ENCODE measurements around the gene CCSER2. TPM values are rescaled to one million over a fixed set of nuclear protein-coding genes. Genes with fewer than 3 reads are reported as not detected.

Gene CCSER2
- total RNA-seq, 1 experiment from 2014 or later = 23.1 TPM

DNA sequence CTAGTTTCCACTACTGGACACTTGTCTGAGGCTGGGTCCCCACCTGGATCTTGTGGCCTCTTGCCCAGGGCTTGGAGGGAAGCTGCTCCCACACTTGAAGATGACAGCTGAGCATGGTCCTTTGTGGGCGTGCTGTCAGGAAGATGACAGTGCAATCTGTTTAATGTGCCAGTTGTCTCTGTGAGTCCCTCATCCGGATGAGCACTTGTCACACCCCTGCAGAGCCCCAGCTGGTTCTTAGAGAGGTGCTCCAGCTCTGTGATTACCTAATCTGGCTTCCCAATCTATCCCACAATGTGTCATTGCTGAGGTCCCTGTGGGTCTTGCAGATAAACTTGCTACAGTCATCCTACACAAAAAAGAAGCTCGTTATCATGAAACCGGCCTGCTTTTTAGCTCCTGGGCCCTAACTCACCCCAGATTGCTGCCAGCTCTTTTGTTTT, 34.8 kb upstream of the CCSER2 start:
- Mint-ChIP-seq H3K4me3 (ENCODE audit: unreplicated experiment) (no peak overlapping the region), H3K27me3 (ENCODE audit: insufficient read depth, unreplicated experiment) (no peaks in the 10 kb centered on the region), H3K4me1 (ENCODE audit: low read depth, unreplicated experiment) (no peaks in the 10 kb centered on the region), H3K36me3 (ENCODE audit: insufficient read depth, unreplicated experiment) (no peaks in the 10 kb centered on the region), H3K9me3 (ENCODE audit: unreplicated experiment) (no peaks in the 10 kb centered on the region), H3K27ac (ENCODE audit: unreplicated experiment) (no peak overlapping the region)
- H3K27me3 ChIP-seq (replicated peaks; ENCODE audit: control insufficient read depth, insufficient read depth, low read length) = 0 out of 2 replicates have a peak, but pooled peaks cover under 1% of the 10 kb centered on the region
- ChIA-PET POLR2A (no interaction called here), CTCF (interaction anchor here (0.6 kb wide), 1 partner anchor 23 kb away, joined by 3 read pairs; no protein-coding TSS in a partner anchor)
- no peak for TF ChIP-seq CTCF (IDR thresholded peaks at IDR 0.05; ENCODE audit: insufficient read depth in 1 of 2, low read depth in 1 of 2, low read length in 1 of 2, severe bottlenecking in 1 of 2, unreplicated experiment in 1 of 2)
- H3K4me3 ChIP-seq (ENCODE audit: low read depth, low read length) = no peak overlapping the region
- no peaks in the 10 kb centered on the region for H3K36me3 ChIP-seq (ENCODE audit: control insufficient read depth, insufficient read depth, low read length)
- H3K4me1 ChIP-seq = no peaks in the 10 kb centered on the region
- no peak for DNase-seq
- BruUV-seq (replicated peaks) = no TSS peak
- H3K9me3 ChIP-seq = no peaks in the 10 kb centered on the region
- intact Hi-C loops (cut with micrococcal nuclease; ENCODE audit: unreplicated experiment) = no loop called here

GRCh38 chr10:84294766-84295447, 33.5 kb upstream of the CCSER2 start:
- no peaks in the 10 kb centered on the region for H3K4me1 ChIP-seq
- no peaks in the 10 kb centered on the region for H3K4me1 Mint-ChIP-seq (ENCODE audit: low read depth, unreplicated experiment)
- no peak overlapping the region for H3K4me3 Mint-ChIP-seq (ENCODE audit: unreplicated experiment)
- H3K9me3 Mint-ChIP-seq (ENCODE audit: unreplicated experiment) = no peaks in the 10 kb centered on the region
- no peak overlapping the region for H3K27ac Mint-ChIP-seq (ENCODE audit: unreplicated experiment)
- ChIA-PET POLR2A (no interaction called here), CTCF (no interaction called here)
- DNase-seq = no peak
- H3K27me3 Mint-ChIP-seq (ENCODE audit: insufficient read depth, unreplicated experiment) = no peaks in the 10 kb centered on the region
- H3K36me3 ChIP-seq (ENCODE audit: control insufficient read depth, insufficient read depth, low read length) = no peaks in the 10 kb centered on the region
- no peaks in the 10 kb centered on the region for H3K9me3 ChIP-seq
- no peak for TF ChIP-seq CTCF (IDR thresholded peaks at IDR 0.05; ENCODE audit: insufficient read depth in 1 of 2, low read depth in 1 of 2, low read length in 1 of 2, severe bottlenecking in 1 of 2, unreplicated experiment in 1 of 2)
- intact Hi-C loops (cut with micrococcal nuclease; ENCODE audit: unreplicated experiment) = no loop called here
- H3K27me3 ChIP-seq (replicated peaks; ENCODE audit: control insufficient read depth, insufficient read depth, low read length) = 0 out of 2 replicates have a peak, but pooled peaks cover 1% of the 10 kb centered on the region
- BruUV-seq (replicated peaks) = no TSS peak
- H3K36me3 Mint-ChIP-seq (ENCODE audit: insufficient read depth, unreplicated experiment) = no peaks in the 10 kb centered on the region
- no peak overlapping the region for H3K4me3 ChIP-seq (ENCODE audit: low read depth, low read length)

DNA sequence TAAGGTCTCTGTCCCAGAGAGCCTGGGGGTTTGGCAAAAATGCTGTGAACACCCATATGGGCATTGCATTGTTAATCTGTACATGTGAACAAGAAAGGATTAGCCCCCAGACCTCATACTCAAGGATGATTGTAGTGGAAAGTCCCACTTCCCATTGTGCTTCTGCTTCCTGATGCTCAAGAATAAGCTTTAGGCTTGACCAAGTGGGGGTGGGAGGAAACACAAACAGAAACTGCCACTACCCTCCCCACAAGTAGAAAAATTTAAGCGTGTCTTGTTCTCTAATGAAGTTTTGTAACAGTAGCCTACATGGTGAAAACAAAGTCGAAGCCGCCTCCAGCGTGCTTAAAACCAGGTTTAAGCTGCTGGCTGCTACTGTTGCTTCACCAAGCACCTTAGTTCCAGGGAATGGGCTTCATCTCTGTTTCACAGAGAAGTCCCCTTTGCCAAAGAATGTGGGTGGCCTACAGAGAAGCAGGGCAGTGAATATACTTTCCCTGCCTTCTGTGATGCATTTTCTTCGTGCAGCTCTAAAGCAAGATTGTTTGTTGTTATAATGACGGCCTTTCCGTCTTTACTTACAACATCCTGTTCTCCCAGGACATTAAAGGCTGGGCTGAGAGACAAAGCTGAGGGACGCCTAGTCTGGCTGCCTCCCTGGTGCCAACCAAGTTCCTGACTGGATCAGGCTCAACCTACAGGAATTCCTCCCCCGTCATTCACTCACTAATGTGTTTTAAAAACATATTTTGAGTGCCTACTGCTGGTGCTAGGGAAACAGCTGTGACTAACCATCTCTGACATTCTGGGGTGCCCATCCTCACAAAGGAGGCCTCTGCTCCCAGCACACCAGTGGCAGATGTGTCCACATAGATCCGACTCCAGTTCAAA, 32.1 kb upstream of the CCSER2 start:
- Histone ChIP-seq H3K4me1 (no peaks in the 10 kb centered on the region), H3K27me3 (replicated peaks; ENCODE audit: control insufficient read depth, insufficient read depth, low read length) (0 out of 2 replicates have a peak, but pooled peaks cover 1% of the 10 kb centered on the region), H3K9me3 (no peaks in the 10 kb centered on the region), H3K36me3 (ENCODE audit: control insufficient read depth, insufficient read depth, low read length) (no peaks in the 10 kb centered on the region), H3K4me3 (ENCODE audit: low read depth, low read length) (no peak overlapping the region)
- H3K27me3 Mint-ChIP-seq (ENCODE audit: insufficient read depth, unreplicated experiment) = no peaks in the 10 kb centered on the region
- H3K27ac Mint-ChIP-seq (ENCODE audit: unreplicated experiment) = no peak overlapping the region
- ChIA-PET CTCF (no interaction called here), POLR2A (no interaction called here)
- BruUV-seq (replicated peaks) = no TSS peak
- DNase-seq = no peak
- no peaks in the 10 kb centered on the region for H3K9me3 Mint-ChIP-seq (ENCODE audit: unreplicated experiment)
- H3K4me1 Mint-ChIP-seq (ENCODE audit: low read depth, unreplicated experiment) = no peaks in the 10 kb centered on the region
- TF ChIP-seq CTCF (IDR thresholded peaks at IDR 0.05; ENCODE audit: insufficient read depth in 1 of 2, low read depth in 1 of 2, low read length in 1 of 2, severe bottlenecking in 1 of 2, unreplicated experiment in 1 of 2) = no peak
- H3K4me3 Mint-ChIP-seq (ENCODE audit: unreplicated experiment) = no peak overlapping the region
- intact Hi-C loops (cut with micrococcal nuclease; ENCODE audit: unreplicated experiment) = no loop called here
- H3K36me3 Mint-ChIP-seq (ENCODE audit: insufficient read depth, unreplicated experiment) = no peaks in the 10 kb centered on the region
